ENCODE data around the gene SMYD3.
A peak's percentile ranks its signal among the peaks of the same experiment; 100 is the strongest.
"Not testable (repeated sequence)": the region's sequence is repeated elsewhere in the genome, so short reads cannot be mapped to it uniquely, and the experiment has no call there.

The SMYD3 gene

DNA sequence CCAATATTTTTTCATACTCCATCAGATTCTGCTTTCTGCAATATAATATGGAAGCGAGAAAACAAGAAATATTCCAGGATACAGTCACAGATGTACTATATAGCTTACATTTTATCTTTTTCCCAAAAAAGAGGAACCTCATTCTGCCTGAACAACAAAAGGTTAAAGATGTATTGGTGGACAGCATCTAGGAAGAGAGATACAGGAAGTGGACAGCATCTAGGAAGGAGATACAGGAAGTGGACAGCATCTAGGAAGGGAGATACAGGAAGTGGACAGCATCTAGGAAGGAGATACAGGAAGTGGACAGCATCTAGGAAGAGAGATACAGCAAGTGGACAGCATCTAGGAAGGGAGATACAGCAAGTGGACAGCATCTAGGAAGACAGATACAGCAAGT, 483.0 kb downstream of the SMYD3 start:
- DNase-seq (ENCODE audit: low spot score): not testable (repeated sequence)

- DNase-seq (ENCODE audit: low spot score): no peak
Observed at GRCh38 chr1:246020211-246020954, 486.7 kb downstream of the SMYD3 start.

- DNase-seq (ENCODE audit: low spot score): no peak
Observed at GRCh38 chr1:246018146-246018545, 488.9 kb downstream of the SMYD3 start.

DNA sequence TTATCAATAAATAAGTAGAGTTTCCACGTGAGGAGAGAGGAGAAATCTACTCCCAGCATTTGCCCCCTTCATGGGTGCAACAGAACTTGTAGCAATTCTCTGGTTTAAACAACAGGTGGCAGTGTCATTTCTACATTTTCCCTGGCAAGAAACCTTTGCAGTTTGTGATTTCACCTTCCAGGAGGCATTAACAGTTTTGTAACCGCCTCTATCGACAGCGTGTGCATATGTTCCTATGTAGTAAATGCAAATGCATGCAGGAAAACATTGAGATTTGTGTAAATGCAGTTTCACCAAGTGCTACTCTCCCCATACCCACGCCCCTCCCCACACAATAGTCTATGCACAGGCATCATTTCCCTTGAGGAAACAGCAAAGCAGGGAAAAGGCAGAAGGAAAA, 494.7 kb downstream of the SMYD3 start:
- DNase-seq (ENCODE audit: low spot score): peak; percentile 49

GRCh38 chr1:246010386-246010785, 496.7 kb downstream of the SMYD3 start:
- no peak for DNase-seq (ENCODE audit: low spot score)

GRCh38 chr1:246008363-246008831, 498.7 kb downstream of the SMYD3 start:
- DNase-seq (ENCODE audit: low spot score): no peak

GRCh38 chr1:246005067-246005466, 502.0 kb downstream of the SMYD3 start:
- DNase-seq (ENCODE audit: low spot score): peak; percentile 93

DNA sequence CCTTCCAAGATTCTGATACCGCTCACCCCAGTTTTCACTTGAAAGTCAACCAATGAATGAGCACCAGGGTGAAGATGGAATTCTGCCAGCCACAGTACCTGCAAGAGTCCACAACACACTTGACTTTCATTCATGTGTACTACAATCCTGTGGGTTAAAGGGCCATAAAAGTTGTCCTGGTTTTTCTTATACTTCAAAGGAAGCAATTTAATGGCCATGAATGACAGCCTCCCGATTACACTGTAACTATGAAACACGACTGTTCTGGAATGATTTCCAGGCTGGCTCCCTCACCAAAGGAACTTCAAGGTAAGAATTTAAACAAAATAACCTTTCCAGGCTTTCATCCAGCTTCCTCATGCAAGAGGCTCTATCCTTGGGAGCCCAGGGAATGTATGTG, 502.8 kb downstream of the SMYD3 start:
- DNase-seq (ENCODE audit: low spot score): no peak

GRCh38 chr1:246003442-246003730, 503.7 kb downstream of the SMYD3 start:
- no peak for DNase-seq (ENCODE audit: low spot score)

DNA sequence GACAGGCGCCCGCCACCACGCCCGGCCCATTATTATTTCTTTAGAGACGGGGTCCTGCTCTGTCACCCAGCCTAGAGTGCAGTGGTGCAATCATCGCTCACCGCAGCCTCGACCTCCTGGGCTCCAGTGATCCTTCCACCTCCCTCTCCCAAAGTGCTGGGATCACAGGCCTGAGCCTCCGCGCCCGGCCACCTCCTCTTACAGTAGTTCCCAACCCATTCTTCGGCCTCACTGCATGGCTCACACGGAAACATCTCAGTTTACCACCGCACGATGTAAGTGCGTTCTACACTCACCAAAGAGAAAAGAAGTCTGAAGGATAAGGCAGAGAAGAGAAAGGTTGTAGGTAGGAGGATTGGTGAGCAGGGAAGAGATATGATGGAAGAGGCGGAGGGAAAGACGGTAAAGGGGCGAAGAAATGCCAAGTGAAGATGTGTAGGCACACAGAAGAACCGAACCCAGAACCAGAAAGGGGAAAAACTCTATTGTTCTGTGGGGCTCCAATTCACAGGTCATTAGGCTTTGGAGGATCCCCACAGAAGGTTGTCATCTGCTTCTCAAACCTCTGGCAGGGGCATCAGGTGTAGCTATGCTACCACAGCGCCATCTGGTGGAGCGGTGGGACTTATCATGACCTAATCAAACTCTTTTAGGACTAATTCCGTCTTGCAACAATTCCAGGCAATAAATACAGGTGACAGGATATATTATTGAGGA, 504.2 kb downstream of the SMYD3 start:
- peak; percentile 77 for DNase-seq (ENCODE audit: low spot score)

- no peak for DNase-seq (ENCODE audit: low spot score)
Observed at GRCh38 chr1:246001837-246002230, 505.2 kb downstream of the SMYD3 start.

GRCh38 chr1:246001142-246001836, 505.8 kb downstream of the SMYD3 start:
- DNase-seq (ENCODE audit: low spot score): no peak

DNA sequence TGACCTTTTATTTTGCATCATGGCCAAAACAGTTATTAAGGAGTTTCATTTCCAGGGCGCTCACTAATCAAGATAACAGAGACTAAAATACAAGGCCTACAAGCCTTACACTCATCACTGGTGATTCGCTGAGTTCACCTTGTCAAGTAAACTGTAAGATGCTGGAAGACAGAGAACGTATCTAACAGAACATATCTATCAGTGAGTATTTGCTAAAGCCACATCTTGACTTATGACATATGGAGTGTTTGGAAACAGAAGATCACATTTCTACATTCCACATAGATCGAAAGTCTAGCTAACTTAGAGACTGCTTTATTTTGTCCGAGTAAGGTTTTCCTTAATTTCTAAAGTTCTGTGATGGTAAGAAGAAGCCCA, 506.5 kb downstream of the SMYD3 start:
- no peak for DNase-seq (ENCODE audit: low spot score)

DNA sequence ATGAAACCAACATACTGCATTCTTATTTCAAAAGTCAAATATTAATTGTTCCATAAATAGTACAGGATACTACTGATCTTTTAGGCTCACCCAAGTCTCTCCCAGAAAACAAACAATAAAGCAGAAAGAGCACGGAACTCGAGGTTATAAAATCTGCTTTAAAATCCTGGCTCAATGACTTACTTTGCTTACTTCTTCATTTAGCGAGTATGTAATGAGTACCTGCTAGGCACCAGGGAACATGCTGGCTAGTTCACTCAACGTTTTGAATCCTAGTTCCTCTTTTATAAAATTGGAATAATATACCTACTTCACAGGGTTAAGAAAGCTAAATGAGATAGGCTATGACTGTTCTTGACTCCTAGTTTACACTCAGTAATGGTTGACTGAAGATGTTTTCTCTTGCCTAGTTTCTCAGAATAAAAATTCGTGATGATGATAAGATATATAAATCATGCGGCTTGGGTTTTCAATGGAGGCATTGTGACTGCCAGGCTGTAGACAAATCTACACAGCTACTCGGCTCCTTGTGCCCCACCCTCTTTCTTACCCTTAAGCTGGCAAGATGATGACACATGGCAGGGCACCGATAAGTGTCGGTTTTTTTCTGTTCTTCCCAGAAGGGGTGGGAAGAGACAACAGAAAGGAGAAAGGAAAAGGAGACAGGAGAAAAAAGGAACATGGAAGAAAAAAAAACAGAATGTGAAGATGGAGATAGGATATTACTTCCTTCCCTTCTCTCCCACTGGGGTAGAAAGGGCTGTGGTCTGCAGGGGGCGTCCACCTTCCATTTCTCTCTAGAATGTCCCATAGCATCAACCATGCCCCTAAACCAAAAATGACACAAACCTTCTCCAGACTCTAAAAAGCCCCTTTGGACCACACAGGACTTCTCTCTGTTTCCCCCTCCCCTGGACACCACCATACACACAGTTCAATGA, 507.1 kb downstream of the SMYD3 start:
- DNase-seq (ENCODE audit: low spot score): no peak

GRCh38 chr1:245997471-245998258, 509.4 kb downstream of the SMYD3 start:
- no peak for DNase-seq (ENCODE audit: low spot score)

DNA sequence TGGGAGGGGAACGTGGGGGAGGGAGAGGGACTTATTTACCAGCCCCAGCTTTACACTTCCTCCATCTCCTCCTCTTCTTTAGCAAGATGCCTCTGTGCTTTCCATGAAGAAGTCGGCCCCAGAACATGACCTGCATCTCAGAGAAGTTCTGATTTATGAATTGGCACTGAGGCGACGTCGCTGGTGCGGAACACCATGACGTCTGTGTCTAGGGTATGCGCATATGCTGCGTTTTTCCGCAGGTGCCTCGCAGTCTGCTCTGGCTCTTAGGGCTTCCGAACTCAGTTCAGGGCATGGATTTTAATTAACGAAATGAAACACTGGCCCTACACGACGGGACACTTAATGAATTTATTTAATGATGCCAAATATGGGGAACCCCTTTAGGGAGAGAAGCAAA, 510.3 kb downstream of the SMYD3 start:
- DNase-seq (ENCODE audit: low spot score): no peak

GRCh38 chr1:245995474-245995873, 511.6 kb downstream of the SMYD3 start:
- DNase-seq (ENCODE audit: low spot score): no peak

GRCh38 chr1:245991266-245991665, 515.8 kb downstream of the SMYD3 start:
- no peak for DNase-seq (ENCODE audit: low spot score)

DNA sequence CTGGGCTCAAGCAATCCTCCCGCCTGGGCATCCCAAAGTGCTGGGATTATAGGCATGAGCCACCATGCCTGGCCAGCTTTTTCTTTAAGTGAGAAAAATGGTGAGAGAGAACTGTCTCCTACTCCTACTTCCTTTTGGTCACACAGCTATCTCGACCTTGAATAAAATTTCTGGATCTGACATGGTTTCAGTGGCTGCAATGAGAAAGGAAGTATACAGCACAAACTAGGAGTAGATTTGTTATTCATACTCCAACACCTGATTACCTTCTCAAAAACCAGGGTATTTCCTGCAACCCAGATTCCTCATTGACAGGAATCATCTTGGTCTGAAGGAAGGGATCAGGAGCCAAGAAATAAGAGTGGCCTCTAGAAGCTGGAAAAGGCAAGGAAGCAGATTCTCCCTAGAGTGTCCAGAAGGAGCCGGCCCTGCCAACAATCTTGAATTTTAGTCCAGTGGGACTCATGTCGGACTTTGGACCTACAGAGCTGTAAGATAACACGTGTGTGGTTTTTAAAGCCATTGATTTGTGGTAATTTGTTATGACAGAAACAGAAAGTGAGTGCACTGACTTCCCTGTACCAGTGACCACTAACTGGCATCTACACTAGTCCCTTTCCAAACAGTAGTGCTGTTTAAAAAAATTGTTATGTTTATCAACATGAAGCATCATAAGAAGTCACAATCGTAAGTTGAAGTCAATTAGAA, 516.6 kb downstream of the SMYD3 start:
- DNase-seq (ENCODE audit: low spot score): no peak

- DNase-seq (ENCODE audit: low spot score): no peak
Observed at GRCh38 chr1:245988393-245989078, 518.5 kb downstream of the SMYD3 start.

Data from AG20443 (cell line).